Activated T-cell treated with anti-CD3 and anti-CD28 coated beads, Interleukin-2, amount 50 U/mL, for 48 hours (primary cell): Measurements from ENCODE around the gene ALDH1B1.

ENCODE experiments used
- DNase-seq, 2 experiments: peaks; one replicate each; pipeline ENCODE4 v3.0.0-alpha.2; 2020

Gene ALDH1B1

DNA sequence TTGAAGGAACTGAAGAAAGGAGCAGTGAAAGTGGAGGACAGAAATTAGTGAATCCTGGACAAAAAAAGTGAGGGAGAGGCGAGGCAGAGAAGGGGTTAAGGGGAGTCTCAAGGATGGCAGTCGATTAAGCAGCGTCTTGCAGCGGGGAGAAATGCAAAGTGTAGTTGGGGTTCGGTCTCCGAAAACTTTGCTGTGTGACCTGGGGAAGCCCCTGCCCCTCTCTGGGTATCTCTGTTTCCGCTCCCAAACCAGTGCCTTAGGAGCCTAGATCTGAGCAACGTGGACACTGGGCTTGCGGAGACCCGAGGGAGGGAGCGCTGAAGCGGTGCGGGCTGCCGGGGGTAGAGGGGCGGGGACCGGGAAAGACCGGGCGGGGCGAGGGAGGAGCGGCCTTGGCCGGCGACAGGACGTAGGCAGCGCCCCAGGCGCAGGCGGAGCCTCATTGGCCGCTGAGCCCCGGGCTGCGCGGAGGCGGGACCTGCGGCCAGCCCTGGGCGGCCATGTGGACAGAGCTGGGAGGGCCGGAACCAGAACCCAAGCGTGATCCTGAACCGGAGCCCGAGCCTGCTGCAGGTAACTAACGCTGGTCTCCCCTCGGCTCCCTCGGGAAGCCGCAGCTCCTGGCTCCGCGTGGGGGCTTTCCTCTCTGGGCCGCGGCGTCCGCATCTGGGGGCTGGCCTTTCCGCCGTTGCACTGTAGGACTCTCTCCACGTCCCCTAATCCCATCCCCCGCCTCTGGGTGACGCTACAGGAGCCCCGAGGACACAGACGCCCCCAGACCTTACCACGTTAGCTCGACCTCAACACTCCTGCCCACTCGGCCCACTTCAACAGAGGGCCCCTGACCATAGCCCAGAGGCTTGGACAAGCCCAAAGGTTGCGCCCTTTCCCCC, at the start of gene ALDH1B1:
TSS of gene ALDH1B1 (plus strand) at position 468 of the 893 bp plus-strand sequence. CDS start 3,047 bp downstream, outside the sequence.
- DNase-seq: peak; percentile 84 to 87

DNA sequence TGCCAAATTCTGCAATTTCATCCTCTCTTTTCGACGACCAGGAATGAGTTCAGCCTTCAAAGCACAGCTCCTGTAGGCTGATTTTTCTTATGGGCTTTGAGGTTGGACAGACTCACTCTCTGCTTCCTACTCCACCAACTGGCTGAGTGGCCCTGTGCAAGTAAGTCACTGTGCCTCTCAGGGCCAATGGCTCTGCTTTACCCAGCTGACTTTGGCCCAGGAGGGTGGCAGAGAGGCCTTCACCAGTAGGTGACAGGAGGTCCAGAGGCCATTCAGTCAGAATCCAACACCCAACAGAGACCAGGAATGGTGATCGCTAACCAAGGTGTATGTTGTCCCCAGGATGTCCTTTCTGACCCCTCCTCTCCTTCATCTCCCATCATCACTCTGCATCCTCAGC, 49.5 kb upstream of the ALDH1B1 start:
- no peak for DNase-seq

DNA sequence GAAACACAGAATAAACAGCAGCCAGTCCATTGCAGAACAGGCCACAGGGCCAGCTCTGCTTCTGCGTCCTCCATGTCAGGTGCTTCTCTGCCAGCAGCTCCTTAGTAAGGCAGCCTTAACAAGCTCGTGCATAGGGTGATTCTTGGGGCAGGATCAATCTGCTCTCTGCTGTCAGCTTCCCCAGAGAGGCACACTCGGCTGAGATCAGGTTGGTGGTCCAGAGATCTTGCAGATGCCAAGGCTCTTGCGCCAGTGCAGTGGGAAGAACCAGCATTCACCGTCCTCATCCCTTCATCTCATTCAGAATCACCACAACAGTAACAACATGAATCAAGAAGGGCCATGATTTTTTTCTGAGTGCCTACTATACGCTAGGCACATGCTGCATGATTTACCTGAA, 49.0 kb upstream of the ALDH1B1 start:
- DNase-seq: peak in 1 of 2 experiments; percentile 5

DNA sequence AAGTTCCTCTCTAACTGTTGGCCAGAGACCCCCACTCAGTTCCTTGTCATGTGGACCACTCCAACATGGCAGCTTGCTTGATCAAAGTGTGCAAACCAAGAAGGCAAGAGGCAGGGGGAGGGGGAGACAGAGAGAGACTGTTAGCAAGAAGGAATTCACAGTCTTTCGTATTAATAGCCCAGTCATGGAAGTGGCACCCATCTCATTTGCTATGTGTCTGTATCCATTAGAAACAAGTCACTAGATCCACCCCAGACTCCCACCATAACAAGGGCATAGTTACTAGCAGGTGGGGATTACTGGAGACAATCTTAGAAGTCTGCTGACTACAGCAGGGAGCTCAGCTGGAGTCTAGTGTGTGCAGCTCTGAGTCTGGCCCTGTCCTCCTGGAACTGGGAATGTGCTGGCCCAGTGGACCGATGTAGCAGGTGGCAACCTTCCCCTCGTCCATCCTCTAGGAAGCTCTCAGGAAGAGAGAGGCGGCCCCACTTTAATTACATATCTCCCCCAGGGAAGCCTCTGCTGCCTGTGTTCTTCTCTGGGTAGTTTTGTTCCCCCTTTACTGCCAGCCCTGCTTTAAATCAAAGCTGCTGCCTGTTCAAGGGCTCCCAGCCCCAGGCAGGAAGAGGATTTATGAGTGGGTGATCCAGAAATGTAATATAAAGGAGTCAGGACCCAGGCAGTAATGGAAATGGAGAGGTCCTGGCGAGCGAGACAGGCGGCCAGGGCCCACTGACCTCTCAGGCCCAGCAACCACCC, 47.8 kb upstream of the ALDH1B1 start:
- peak in 1 of 2 experiments; percentile 5 for DNase-seq

- peak in 1 of 2 experiments; percentile 8 for DNase-seq
Measured at GRCh38 chr9:38345851-38346755, 46.4 kb upstream of the ALDH1B1 start.

GRCh38 chr9:38346811-38347210, 45.7 kb upstream of the ALDH1B1 start:
- peak in 1 of 2 experiments; percentile 1 for DNase-seq

- no peak for DNase-seq
Measured at GRCh38 chr9:38347271-38347671, 45.2 kb upstream of the ALDH1B1 start.

DNA sequence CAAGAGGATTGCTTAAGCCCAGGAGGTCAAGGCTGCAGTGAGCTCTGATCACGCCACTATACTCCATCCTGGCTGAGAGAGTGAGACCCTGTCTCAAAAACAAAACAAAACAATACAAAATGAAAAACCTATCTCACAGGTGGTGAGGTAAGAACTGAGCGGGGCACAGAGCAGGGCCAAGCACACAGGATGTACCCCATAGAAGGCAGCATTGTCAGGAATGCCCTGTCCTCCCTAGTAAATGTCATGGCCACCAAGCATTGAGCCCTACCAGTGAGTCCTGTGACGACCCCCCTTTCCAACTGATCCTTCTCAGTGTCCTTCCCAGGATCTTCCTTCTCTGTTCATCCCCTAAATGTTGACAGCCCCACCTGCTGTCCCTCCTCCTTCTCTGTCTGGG, 44.6 kb upstream of the ALDH1B1 start:
- DNase-seq: no peak

GRCh38 chr9:38350529-38350928, 42.0 kb upstream of the ALDH1B1 start:
- no peak for DNase-seq

- DNase-seq: no peak
Measured at GRCh38 chr9:38352530-38353328, 39.8 kb upstream of the ALDH1B1 start.

DNA sequence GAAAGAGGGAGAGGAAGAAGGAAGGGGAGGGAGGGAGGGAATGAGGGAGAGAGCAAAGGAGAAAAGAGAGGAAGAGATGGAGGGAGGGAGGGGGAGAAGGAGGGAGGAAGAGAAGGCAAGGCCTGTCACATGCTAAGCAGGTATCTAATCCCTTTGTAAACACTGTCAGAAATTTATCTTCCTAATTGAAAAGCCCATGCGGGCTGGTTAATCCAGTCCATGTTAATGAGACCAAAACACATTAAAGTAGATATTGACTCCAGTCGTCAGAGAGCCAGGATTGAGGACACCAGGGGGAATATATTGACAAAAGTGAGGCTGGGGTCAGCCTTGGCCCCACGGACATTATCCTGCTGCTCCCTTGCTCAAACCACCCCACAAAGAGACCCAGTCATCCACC, 37.4 kb upstream of the ALDH1B1 start:
- no peak for DNase-seq

GRCh38 chr9:38355517-38356120, 36.9 kb upstream of the ALDH1B1 start:
- DNase-seq: no peak

- DNase-seq: no peak
Measured at GRCh38 chr9:38356851-38357250, 35.7 kb upstream of the ALDH1B1 start.

- DNase-seq: no peak
Measured at GRCh38 chr9:38357350-38358114, 35.0 kb upstream of the ALDH1B1 start.

DNA sequence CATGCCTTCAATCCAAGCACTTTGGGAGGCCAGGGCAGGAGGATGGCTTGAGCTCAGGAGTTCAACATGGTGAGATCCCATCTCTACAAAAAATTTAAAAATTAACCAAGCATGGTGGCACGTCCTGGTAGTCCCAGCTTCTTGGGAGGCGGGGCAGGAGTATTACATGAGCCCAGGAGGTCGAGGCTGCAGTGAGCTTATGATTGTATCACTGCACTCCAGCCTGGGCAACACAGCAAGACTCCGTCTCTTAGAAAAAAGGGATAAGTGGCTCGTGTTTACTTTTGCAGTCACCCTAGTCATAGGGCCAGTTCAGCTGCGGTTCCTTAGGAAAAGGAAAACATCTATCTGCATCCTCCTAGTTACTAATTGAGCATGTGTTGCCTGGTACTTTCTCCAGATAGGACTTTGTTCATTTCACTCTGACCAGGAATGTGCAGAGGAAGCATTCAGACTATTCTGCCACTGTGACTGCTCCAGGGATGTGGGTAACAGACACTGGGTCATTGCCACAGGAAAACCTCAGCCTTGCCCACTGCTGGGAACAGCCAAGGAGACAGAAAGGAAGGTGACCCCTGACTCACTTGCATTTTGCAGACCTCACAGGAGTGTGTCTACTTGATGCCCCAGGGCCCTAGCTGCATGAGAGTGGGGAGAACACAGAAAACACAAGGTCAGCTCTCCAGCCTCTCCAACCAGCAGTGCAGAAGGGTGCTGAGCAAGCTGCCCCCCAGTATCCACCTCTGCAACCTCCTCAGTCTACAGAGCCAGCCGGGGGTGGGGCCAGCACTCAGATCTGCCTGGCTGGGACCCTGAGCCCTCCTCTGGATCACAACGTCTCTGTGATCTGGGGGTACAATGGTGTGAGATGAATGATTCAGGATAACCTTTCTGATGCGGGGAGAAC, 33.9 kb upstream of the ALDH1B1 start:
- no peak for DNase-seq

DNA sequence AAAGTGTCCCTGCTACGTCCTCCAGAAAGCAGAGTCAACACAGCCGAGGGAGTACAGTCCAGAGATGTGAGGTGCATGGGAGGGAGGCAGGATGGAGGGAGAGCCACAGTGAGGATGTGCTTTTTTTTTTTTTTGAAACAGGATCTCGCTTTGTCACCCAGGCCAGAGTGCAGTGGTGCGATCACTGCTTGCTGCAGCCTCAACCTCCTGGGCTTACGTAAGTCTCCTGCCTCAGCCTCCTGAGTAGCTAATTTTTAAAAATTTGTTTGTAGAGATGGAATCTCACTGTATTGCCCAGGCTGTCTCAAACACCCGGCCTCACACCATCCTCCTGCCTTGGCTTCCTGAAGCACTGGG, 33.2 kb upstream of the ALDH1B1 start:
- no peak for DNase-seq

GRCh38 chr9:38359689-38360385, 32.7 kb upstream of the ALDH1B1 start:
- no peak for DNase-seq

GRCh38 chr9:38360839-38361472, 31.5 kb upstream of the ALDH1B1 start:
- no peak for DNase-seq

DNA sequence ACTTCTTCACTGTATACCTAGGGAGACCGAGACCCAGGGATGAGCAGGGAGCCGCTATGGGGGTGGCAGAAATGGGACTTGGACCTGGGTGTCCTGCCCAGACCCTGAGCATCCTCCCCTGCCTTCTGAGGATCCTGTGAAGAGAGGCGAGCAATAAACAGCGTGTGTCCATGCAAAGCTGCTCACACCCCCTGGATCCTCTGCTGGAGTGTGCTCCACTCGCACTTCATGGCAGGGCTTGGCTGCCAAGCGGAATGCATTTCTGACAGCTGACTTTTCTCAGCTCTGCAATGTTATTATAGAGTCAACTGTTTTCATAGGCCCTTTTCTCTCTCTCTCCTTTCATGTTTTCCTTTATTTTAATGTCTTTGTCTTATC, 31.0 kb upstream of the ALDH1B1 start:
- no peak for DNase-seq
